B cell (primary cell): ENCODE results near the gene CTIF.

Source experiments
- EZH2 ChIP-seq: IDR thresholded peaks from 2 replicates; pipeline ENCODE4 v1.6.1; 2012; ENCODE audit warnings: borderline replicate concordance, low read depth, mild to moderate bottlenecking, moderate library complexity, low read length; ENCODE audit not compliant: insufficient read depth, poor library complexity, severe bottlenecking
- TF ChIP-seq, protein P1 (sequence below): fragments of 200-600 bp; IDR thresholded peaks from one replicate; pipeline ENCODE4 v1.8.0; 2022; ENCODE audit warnings: antibody characterized with exemption, mild to moderate bottlenecking

DNA sequence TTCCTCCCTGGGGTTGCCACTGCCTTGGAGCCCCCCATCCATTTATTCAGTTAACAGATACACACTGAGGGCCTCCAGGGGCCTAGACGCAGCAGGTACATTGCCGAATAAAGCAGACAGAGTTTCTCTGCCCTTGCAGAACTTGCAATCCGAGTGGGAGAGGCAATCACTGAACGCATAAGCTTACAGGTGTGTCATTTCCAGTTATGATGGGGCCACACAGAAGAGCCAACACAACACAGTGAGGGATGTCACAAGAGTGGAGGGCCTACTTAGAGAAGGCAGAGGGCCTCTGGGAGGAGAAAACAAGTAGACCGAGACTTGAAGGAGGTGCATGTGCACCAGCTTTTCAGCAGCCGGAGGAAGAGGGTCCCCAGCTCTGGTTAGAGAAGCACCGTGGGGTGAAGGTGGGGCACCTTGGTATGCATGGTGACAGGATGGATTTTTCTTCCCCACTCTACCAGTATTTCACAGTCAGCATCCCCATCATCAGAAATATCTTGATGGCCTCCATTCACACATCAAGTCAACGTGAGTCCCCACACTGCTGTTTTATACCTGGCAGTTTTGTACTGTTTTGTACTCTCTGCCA is 261.0 kb downstream of the CTIF start:
- TF ChIP-seq, protein P1, sequence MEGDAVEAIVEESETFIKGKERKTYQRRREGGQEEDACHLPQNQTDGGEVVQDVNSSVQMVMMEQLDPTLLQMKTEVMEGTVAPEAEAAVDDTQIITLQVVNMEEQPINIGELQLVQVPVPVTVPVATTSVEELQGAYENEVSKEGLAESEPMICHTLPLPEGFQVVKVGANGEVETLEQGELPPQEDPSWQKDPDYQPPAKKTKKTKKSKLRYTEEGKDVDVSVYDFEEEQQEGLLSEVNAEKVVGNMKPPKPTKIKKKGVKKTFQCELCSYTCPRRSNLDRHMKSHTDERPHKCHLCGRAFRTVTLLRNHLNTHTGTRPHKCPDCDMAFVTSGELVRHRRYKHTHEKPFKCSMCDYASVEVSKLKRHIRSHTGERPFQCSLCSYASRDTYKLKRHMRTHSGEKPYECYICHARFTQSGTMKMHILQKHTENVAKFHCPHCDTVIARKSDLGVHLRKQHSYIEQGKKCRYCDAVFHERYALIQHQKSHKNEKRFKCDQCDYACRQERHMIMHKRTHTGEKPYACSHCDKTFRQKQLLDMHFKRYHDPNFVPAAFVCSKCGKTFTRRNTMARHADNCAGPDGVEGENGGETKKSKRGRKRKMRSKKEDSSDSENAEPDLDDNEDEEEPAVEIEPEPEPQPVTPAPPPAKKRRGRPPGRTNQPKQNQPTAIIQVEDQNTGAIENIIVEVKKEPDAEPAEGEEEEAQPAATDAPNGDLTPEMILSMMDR: no peak
- no peak for TF ChIP-seq EZH2
